ENCODE results near the gene APBA2. TPM values are rescaled to one million over a fixed set of nuclear protein-coding genes. Genes with fewer than 3 reads are reported as not detected.

Gene APBA2
- total and polyA plus RNA-seq, 2 of the 13 experiments (the other 11 are each of a cell fraction or from before 2014, with no cell fraction given) = 0.62 to 2.3 TPM

- in situ Hi-C loops (cut with HindIII; ENCODE audit: extremely low pct_ligation_motif_present, low pct_unique_long_range_greater_than_20kb) = no loop called here
- TF ChIP-seq SMAD1 (CRISPR knock-in tag; IDR thresholded peaks at IDR 0.05; ENCODE audit: borderline replicate concordance, low read depth) (no peak), CHD4 (IDR thresholded peaks at IDR 0.05; ENCODE audit: borderline replicate concordance, low read length) (no peak), DNMT3B (CRISPR knock-in tag; conservative IDR thresholded peaks at IDR 0.05) (no peak), HMG20B (CRISPR knock-in tag; conservative IDR thresholded peaks at IDR 0.05) (no peak), ZNF451 (CRISPR knock-in tag; IDR thresholded peaks at IDR 0.05) (no peak), HES4 (CRISPR knock-in tag; IDR thresholded peaks at IDR 0.05; ENCODE audit: borderline replicate concordance) (no peak), MLXIP (CRISPR knock-in tag; IDR thresholded peaks at IDR 0.05; ENCODE audit: borderline replicate concordance) (no peak), ZNF121 (CRISPR knock-in tag; IDR thresholded peaks at IDR 0.05) (no peak), ZNF142 (CRISPR knock-in tag; IDR thresholded peaks at IDR 0.05) (no peak), ZNF883 (CRISPR knock-in tag; IDR thresholded peaks at IDR 0.05; ENCODE audit: not compliant biosample characterization) (no peak), ZNF20 (CRISPR knock-in tag; IDR thresholded peaks at IDR 0.05) (no peak), ZBTB7B (CRISPR knock-in tag; IDR thresholded peaks at IDR 0.05) (no peak), ZNF431 (CRISPR knock-in tag; IDR thresholded peaks at IDR 0.05; ENCODE audit: borderline replicate concordance, low read depth) (no peak), ZMYM4 (CRISPR knock-in tag; IDR thresholded peaks at IDR 0.05) (no peak)
- TF ChIP-seq, protein P1, sequence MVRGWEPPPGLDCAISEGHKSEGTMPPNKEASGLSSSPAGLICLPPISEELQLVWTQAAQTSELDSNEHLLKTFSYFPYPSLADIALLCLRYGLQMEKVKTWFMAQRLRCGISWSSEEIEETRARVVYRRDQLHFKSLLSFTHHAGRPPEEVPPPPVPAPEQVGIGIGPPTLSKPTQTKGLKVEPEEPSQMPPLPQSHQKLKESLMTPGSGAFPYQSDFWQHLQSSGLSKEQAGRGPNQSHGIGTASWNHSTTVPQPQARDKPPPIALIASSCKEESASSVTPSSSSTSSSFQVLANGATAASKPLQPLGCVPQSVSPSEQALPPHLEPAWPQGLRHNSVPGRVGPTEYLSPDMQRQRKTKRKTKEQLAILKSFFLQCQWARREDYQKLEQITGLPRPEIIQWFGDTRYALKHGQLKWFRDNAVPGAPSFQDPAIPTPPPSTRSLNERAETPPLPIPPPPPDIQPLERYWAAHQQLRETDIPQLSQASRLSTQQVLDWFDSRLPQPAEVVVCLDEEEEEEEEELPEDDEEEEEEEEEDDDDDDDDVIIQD (CRISPR knock-in tag; IDR thresholded peaks at IDR 0.05; ENCODE audit: low read depth) = no peak
Measured at GRCh38 chr15:28997791-28998190, 112.0 kb downstream of the APBA2 start.

More at GRCh38 chr15:28997791-28998190, 112.0 kb downstream of the APBA2 start:
- H3K79me2 ChIP-seq (ENCODE audit: insufficient read depth, low read length) = no peaks in the 10 kb centered on the region
- no peaks in the 10 kb centered on the region for H3K9me3 ChIP-seq (ENCODE audit: low read length)
- CTCF ChIA-PET (ENCODE audit: low intra/inter-chr PET ratio, low total read pairs) = no interaction called here
- no peaks in the 10 kb centered on the region for H3K4me1 ChIP-seq (ENCODE audit: insufficient read depth, low read length)
- H2AFZ ChIP-seq (ENCODE audit: low read length) = no peak overlapping the region
- H3K27me3 ChIP-seq (ENCODE audit: control insufficient read depth in 1 of 2, insufficient read depth in 2 of 2, low read length in 2 of 2) = no peaks in the 10 kb centered on the region
- H3K27ac ChIP-seq (ENCODE audit: extremely low read length, insufficient read depth, low read length) = no peak overlapping the region
- 48% methylated on average over 4 of the region's 4 CpGs for WGBS (ENCODE audit: low lambda C conversion rate)
- no peak overlapping the region for H3K9ac ChIP-seq (ENCODE audit: insufficient read depth, low read depth, low read length)
- intact Hi-C loops (cut with micrococcal nuclease; ENCODE audit: unreplicated experiment) = no loop called here
- H4K20me1 ChIP-seq (ENCODE audit: insufficient read depth, low read length) = no peaks in the 10 kb centered on the region
- BruUV-seq (replicated peaks) = no TSS peak
- H3K4me3 ChIP-seq (replicated peaks in 1 of 3; ENCODE audit: insufficient read depth in 1 of 3, low read depth in 2 of 3, low read length in 3 of 3) = no peak overlapping the region
- POLR2A ChIA-PET = no interaction called here
- FAIRE-seq = no peak
- no peak overlapping the region for H3K4me2 ChIP-seq (ENCODE audit: low read depth, low read length)
- ATAC-seq = no peak
- no peaks in the 10 kb centered on the region for H3K36me3 ChIP-seq (replicated peaks in 1 of 2; ENCODE audit: control insufficient read depth in 1 of 2, insufficient read depth in 2 of 2, low read length in 2 of 2)
- no peak for DNase-seq (ENCODE audit: low spot score)

All from HepG2 (cell line).